GM12878 (cell line): ENCODE results near the gene CLINT1. TPM values are rescaled to one million over a fixed set of nuclear protein-coding genes. Genes with fewer than 3 reads are reported as not detected.

Experiments
- ATAC-seq: fragments of 200-7000 bp; cut with Tn5 transposase; 3 replicates; pipeline ENCODE4 v1.9.1; 2020; ENCODE audit warnings: mild to moderate bottlenecking, moderate library complexity
- BruUV-seq: library from RNA; stranded (reverse); fragments of 400-500 nt; replicated peaks from 2 replicates; lab custom pipeline; 2021; lab: Mats Ljungman, UMichigan
- CTCF ChIA-PET: fragments of 300-600 bp; sonication (Branson Sonifier 250); formaldehyde crosslinking; extraction: SDS; loops from one replicate; lab custom pipeline; 2021; ENCODE audit warnings: inconsistent platforms; lab: Yijun Ruan, JAX
- POLR2A ChIA-PET: fragments of 350-600 bp; formaldehyde crosslinking; extraction: SDS; loops from one replicate; lab custom pipeline; 2021; ENCODE audit warnings: inconsistent platforms; lab: Charles Lee
- RAD21 ChIA-PET: fragments of 300-600 bp; sonication (Branson Sonifier 250); formaldehyde crosslinking; loops from one replicate; lab custom pipeline; 2023; ENCODE audit warnings: antibody characterized with exemption; ENCODE audit not compliant: unreplicated experiment; lab: Charles Lee
- SMC1A ChIA-PET: fragments of 300-600 bp; sonication (Branson Sonifier 250); formaldehyde crosslinking; loops from one replicate; lab custom pipeline; 2023; ENCODE audit not compliant: unreplicated experiment, uncharacterized antibody; lab: Charles Lee
- DNase-seq: peaks from one replicate; pipeline ENCODE4 v3.0.0-alpha.2; 2011; ENCODE audit warnings: low read depth, low spot score
- FAIRE-seq: peaks from 3 replicates; lab custom pipeline; 2011; peaks lifted over from hg19 to GRCh38; lab: Jason Lieb, UNC
- H2AFZ ChIP-seq: 2 replicates; pipeline ENCODE4 v1.6.0; 2011; ENCODE audit warnings: low read depth, low read length, control low read depth; ENCODE audit not compliant: control insufficient read depth
- H3K27ac ChIP-seq: 2 replicates; pipeline ENCODE4 v1.5.1; 2011; ENCODE audit warnings: control low read depth; ENCODE audit not compliant: control insufficient read depth, insufficient read depth
- H3K27me3 ChIP-seq, 2 experiments: replicated peaks in 1 of 2; 2 replicates each; pipeline versions ENCODE4 v1.6.0 to v1.6.1; 2011; ENCODE audit warnings: low read length in 1 of 2; ENCODE audit not compliant: control insufficient read depth in 2 of 2, insufficient read depth in 2 of 2
- H3K36me3 ChIP-seq, 2 experiments: 2 replicates each; pipeline ENCODE4 v1.5.1; 2011; ENCODE audit warnings: low read length in 1 of 2; ENCODE audit not compliant: control insufficient read depth in 2 of 2, insufficient read depth in 2 of 2
- H3K4me1 ChIP-seq: 2 replicates; pipeline ENCODE4 v1.6.1; 2011; ENCODE audit warnings: mild to moderate bottlenecking, low read length, moderate library complexity, mixed read lengths; ENCODE audit not compliant: control insufficient read depth, insufficient read depth
- H3K4me2 ChIP-seq: 2 replicates; pipeline ENCODE4 v1.6.0; 2011; ENCODE audit warnings: control low read depth; ENCODE audit not compliant: control insufficient read depth, insufficient read depth
- H3K4me3 ChIP-seq: fragments of 200-600 bp; sonication (generic); 2 replicates; pipeline ENCODE4 v1.5.1; 2016
- H3K79me2 ChIP-seq: 2 replicates; pipeline ENCODE4 v1.6.0; 2011; ENCODE audit warnings: low read length; ENCODE audit not compliant: control insufficient read depth, insufficient read depth
- H3K9ac ChIP-seq: 2 replicates; pipeline ENCODE4 v1.8.0; 2011; ENCODE audit warnings: low read length, control low read depth, mixed read lengths; ENCODE audit not compliant: control insufficient read depth, insufficient read depth
- H3K9me3 ChIP-seq: replicated peaks from 3 replicates; pipeline ENCODE4 v1.5.1; 2011; ENCODE audit warnings: mild to moderate bottlenecking, low read length; ENCODE audit not compliant: control insufficient read depth, insufficient read depth
- H4K20me1 ChIP-seq: 2 replicates; pipeline ENCODE4 v1.6.0; 2011; ENCODE audit not compliant: control insufficient read depth, insufficient read depth
- ATF2 ChIP-seq: IDR thresholded peaks from 2 replicates; pipeline ENCODE4 v1.6.1; 2012; ENCODE audit warnings: low read length, inconsistent platforms
- ESRRA ChIP-seq: IDR thresholded peaks from 2 replicates; pipeline ENCODE4 v1.6.1; 2012; ENCODE audit warnings: mild to moderate bottlenecking, low read length, improper control_type of control experiment
- MYB ChIP-seq: fragments of 150-350 bp; IDR thresholded peaks from 2 replicates; pipeline ENCODE4 v1.6.1; 2014; ENCODE audit warnings: mild to moderate bottlenecking, low read depth, low read length, borderline replicate concordance
- RELA ChIP-seq: fragments of 450-650 bp; IDR thresholded peaks from 2 replicates; pipeline ENCODE4 v1.8.0; 2014; ENCODE audit warnings: borderline replicate concordance; ENCODE audit not compliant: partially characterized antibody
- REST ChIP-seq: IDR thresholded peaks from 2 replicates; pipeline ENCODE4 v1.6.1; 2012; ENCODE audit warnings: mild to moderate bottlenecking, low read depth, low read length
- SKIL ChIP-seq: fragments of 450-650 bp; IDR thresholded peaks from 2 replicates; pipeline ENCODE4 v1.6.1; 2017; ENCODE audit warnings: mild to moderate bottlenecking, low read depth, inconsistent platforms; ENCODE audit not compliant: poor library complexity, severe bottlenecking
- SMAD1 ChIP-seq: fragments of 450-650 bp; IDR thresholded peaks from 2 replicates; pipeline ENCODE4 v1.6.1; 2018; ENCODE audit warnings: mild to moderate bottlenecking, low read depth; ENCODE audit not compliant: partially characterized antibody
- TAF1 ChIP-seq: IDR thresholded peaks from 2 replicates; pipeline ENCODE4 v1.6.1; 2011; ENCODE audit warnings: mild to moderate bottlenecking, low read depth, low read length, borderline replicate concordance
- WGBS: methylation state at CpG from one replicate; pipeline ENCODE4 v1.1.6; 2016; ENCODE audit warnings: low lambda C conversion rate; ENCODE audit not compliant: insufficient replicate concordance, insufficient coverage; ENCODE audit errors: missing lambda C conversion rate; 5-methylcytosine and 5-hydroxymethylcytosine counted together
- in situ Hi-C: fragments of 300-500 bp; cut with MboI; formaldehyde crosslinking; loops from 9 replicates; pipeline ENCODE4 v1.14.3; 2018; ENCODE audit warnings: mixed read lengths
- intact Hi-C: fragments of 100-400 bp; cut with micrococcal nuclease; formaldehyde crosslinking; loops from one replicate; pipeline ENCODE4 v1.14.2; 2022; ENCODE audit not compliant: unreplicated experiment
- polyA plus RNA-seq, 11 experiments: library from polyadenylated mRNA; depleted of rRNA in 4 of 11; unstranded in 6 of 11; stranded (reverse) in 5 of 11; fragments of >200 nt; fragmentation: Nextera tagmentation in 4 of 11; fragmentation: Illumina TruSeq in 1 of 11; extraction: Ambion mirVana in 4 of 11; extraction: Trizol in 1 of 11; gene quantifications; 1 replicate in 1 of 11; 2 replicates in 10 of 11; pipeline versions ENCODE4 v1.2.1 to v1.2.3, GENCODE V29; 2011 to 2016; ENCODE audit warnings: inconsistent platforms in 2 of 11, missing spikeins in 2 of 11, low read depth in 1 of 11
- total RNA-seq, 4 experiments: library from RNA; depleted of rRNA in 3 of 4; stranded (reverse); fragments of >200 nt in 3 of 4; fragmentation: Illumina TruSeq in 1 of 4; extraction: Trizol in 1 of 4; gene quantifications; 2 replicates each; pipeline versions ENCODE4 v1.2.1 to v1.2.3, GENCODE V29; 2013 to 2021

Gene CLINT1
- total and polyA plus RNA-seq, 10 of the 15 experiments (the other 5 are each of a cell fraction or from before 2014, with no cell fraction given), result 30.0 to 136 (median 105) TPM

GRCh38 chr5:157828105-157828943 is 30.6 kb downstream of the CLINT1 start (continued):
- no peak for TF ChIP-seq REST
- no peak for TF ChIP-seq ESRRA
- TF ChIP-seq SMAD1, result no peak
- TF ChIP-seq RELA, result no peak
- TF ChIP-seq, all 136 proteins: peak for 4

- Histone ChIP-seq H2AFZ (no peak overlapping the region), H3K79me2 (no peaks in the 10 kb centered on the region; the same call in none of the 2 replicates), H3K27me3 (no peaks in the 10 kb centered on the region), H3K4me3 (no peak overlapping the region), H3K4me2 (no peak overlapping the region), H3K9me3 (no peaks in the 10 kb centered on the region), H3K9ac (no peak overlapping the region), H3K36me3 (no peaks in the 10 kb centered on the region; a peak in 3 of 4 replicates), H3K4me1 (peaks cover 8% of the 10 kb centered on the region), H4K20me1 (no peaks in the 10 kb centered on the region), H3K27ac (no peak overlapping the region)
- no peak for TF ChIP-seq MYB
- TF ChIP-seq ATF2, result no peak
- no peak for TF ChIP-seq SKIL
- no peak for TF ChIP-seq TAF1
- ATAC-seq (no peak), DNase-seq (no peak), FAIRE-seq (no peak)
- SMC1A ChIA-PET, result interaction anchor here (1.3 to 3.6 kb wide), 4 partner anchors 8 to 122 kb away, joined by 6 to 25 read pairs (median 12); no protein-coding TSS in a partner anchor
- WGBS, result 89% methylated on average over 3 of the region's 3 CpGs
- POLR2A ChIA-PET, result no interaction called here
- RAD21 ChIA-PET, result interaction anchor here (1.1 to 1.2 kb wide), 2 partner anchors 32 to 92 kb away, joined by 3 to 6 read pairs; partner anchors contain the start of gene CLINT1
- CTCF ChIA-PET, result interaction anchor here (1.5 to 5.1 kb wide), 5 partner anchors 10 to 122 kb away, joined by 7 to 41 read pairs (median 20); no protein-coding TSS in a partner anchor
- in situ Hi-C loops, result no loop called here
- intact Hi-C loops, result no loop called here
- BruUV-seq, result no TSS peak
Measured at GRCh38 chr5:157827423-157827822, 31.5 kb downstream of the CLINT1 start.
